Adrenal gland (tissue), 5 donors: Measurements from ENCODE around the gene KIAA0513.

Experiments
- CTCF ChIP-seq, 6 experiments: fragments of 450-650 bp in 4 of 6; fragments of 200-600 bp in 2 of 6; sonication (generic) in 1 of 6; IDR thresholded peaks; 1 replicate in 5 of 6; 2 replicates in 1 of 6; pipeline versions ENCODE4 v1.5.1 to v1.8.0; 2016 to 2021; ENCODE audit warnings: antibody characterized with exemption in 6 of 6, mild to moderate bottlenecking in 2 of 6, moderate library complexity in 1 of 6
- POLR2A ChIP-seq, 2 donors: fragments of 450-650 bp; IDR thresholded peaks; one replicate each; pipeline ENCODE4 v1.6.1; 2017; ENCODE audit warnings: antibody characterized with exemption in 2 of 2, mild to moderate bottlenecking in 2 of 2, moderate library complexity in 1 of 2
- donor health status: DM: no; HTN: no; CAD: no.

GRCh38 chr16:85124636-85125346 lies 97.2 kb downstream of the KIAA0513 start:
- TF ChIP-seq CTCF (IDR thresholded peaks at IDR 0.05) (no peak), POLR2A (IDR thresholded peaks at IDR 0.05) (no peak)
